K562 (cell line): ENCODE results near the gene CMIP. TPM values are rescaled to one million over a fixed set of nuclear protein-coding genes. Genes with fewer than 3 reads are reported as not detected.

Experiments
- ATAC-seq: fragments of 200-7000 bp; cut with Tn5 transposase; 3 replicates; pipeline ENCODE4 v1.9.1; 2020; ENCODE audit warnings: moderate library complexity
- BruUV-seq: library from RNA; stranded (reverse); fragments of 400-500 nt; replicated peaks from 2 replicates; lab custom pipeline; 2021; lab: Mats Ljungman, UMichigan
- CTCF ChIA-PET: fragments of 300-600 bp; formaldehyde crosslinking; extraction: SDS; loops from one replicate; lab custom pipeline; 2021; ENCODE audit warnings: low intra/inter-chr PET ratio; lab: Yijun Ruan, JAX
- POLR2A ChIA-PET: fragments of 300-600, 350-650 bp; sonication (Branson Sonifier 250); formaldehyde crosslinking; extraction: SDS; loops from one replicate; lab custom pipeline; 2021; ENCODE audit warnings: antibody characterized with exemption, inconsistent platforms; lab: Yijun Ruan, JAX
- DNase-seq, 4 experiments: peaks; one replicate each; pipeline versions ENCODE4 v3.0.0 to v3.0.0-alpha.2; 2011 to 2018; ENCODE audit warnings: low spot score in 3 of 4, mixed read lengths in 3 of 4; ENCODE audit errors: extremely low read depth in 1 of 4
- FAIRE-seq: peaks from 2 replicates; lab custom pipeline; 2011; peaks lifted over from hg19 to GRCh38; lab: Jason Lieb, UNC
- H2AFZ ChIP-seq: 2 replicates; pipeline ENCODE4 v1.6.0; 2011; ENCODE audit warnings: low read depth, low read length, control low read depth, inconsistent platforms
- H3K27ac ChIP-seq: fragments of 200-600 bp; 3 replicates; pipeline ENCODE4 v1.8.0; 2011; ENCODE audit warnings: low read depth, mild to moderate bottlenecking, control low read depth, inconsistent platforms, low read length, moderate library complexity, mixed read lengths; ENCODE audit errors: extremely low read depth
- H3K27me3 ChIP-seq, 2 experiments: fragments of 300-600 bp in 1 of 2; 2 replicates in 1 of 2; 3 replicates in 1 of 2; pipeline versions ENCODE4 v1.6.0 to v1.8.0; 2011; ENCODE audit warnings: inconsistent platforms in 2 of 2, low read length in 2 of 2, mild to moderate bottlenecking in 1 of 2, mixed read lengths in 1 of 2, moderate library complexity in 1 of 2; ENCODE audit not compliant: control insufficient read depth in 2 of 2, insufficient read depth in 2 of 2
- H3K36me3 ChIP-seq: fragments of 300-600 bp; 3 replicates; pipeline ENCODE4 v1.8.0; 2011; ENCODE audit warnings: mild to moderate bottlenecking, low read length, inconsistent platforms; ENCODE audit not compliant: control insufficient read depth, insufficient read depth
- H3K4me1 ChIP-seq, 2 experiments: fragments of 200-600 bp in 1 of 2; replicated peaks in 1 of 2; 2 replicates in 1 of 2; 3 replicates in 1 of 2; pipeline versions ENCODE4 v1.5.1 to v1.8.0; 2011; ENCODE audit warnings: inconsistent platforms in 2 of 2, low read length in 2 of 2, mild to moderate bottlenecking in 1 of 2, mixed read lengths in 1 of 2, moderate library complexity in 1 of 2; ENCODE audit not compliant: control insufficient read depth in 2 of 2, insufficient read depth in 2 of 2
- H3K4me2 ChIP-seq: 2 replicates; pipeline ENCODE4 v1.6.1; 2011; ENCODE audit warnings: low read length, control low read depth, inconsistent platforms, mixed read lengths; ENCODE audit not compliant: insufficient read depth
- H3K4me3 ChIP-seq: fragments of 200-600 bp; sonication (generic), shearing (Covaris generic); 2 replicates; pipeline ENCODE4 v1.5.1; 2016; ENCODE audit warnings: control low read depth, inconsistent platforms
- H3K79me2 ChIP-seq: fragments of 200-600 bp; 3 replicates; pipeline ENCODE4 v1.8.0; 2011; ENCODE audit warnings: low read length, inconsistent platforms; ENCODE audit not compliant: control insufficient read depth, insufficient read depth
- H3K9ac ChIP-seq, 2 experiments: 2 replicates each; pipeline versions ENCODE4 v1.6.0 to v1.6.1; 2011; ENCODE audit warnings: low read depth in 2 of 2, low read length in 2 of 2, control low read depth in 1 of 2, inconsistent platforms in 1 of 2, mild to moderate bottlenecking in 1 of 2, mixed read lengths in 1 of 2; ENCODE audit not compliant: insufficient read depth in 1 of 2
- H3K9me1 ChIP-seq: one replicate; pipeline ENCODE4 v1.6.0; 2011; ENCODE audit warnings: inconsistent platforms, mild to moderate bottlenecking, low read length, moderate library complexity; ENCODE audit not compliant: control insufficient read depth, insufficient read depth
- H3K9me3 ChIP-seq: replicated peaks from 2 replicates; pipeline ENCODE4 v1.5.1; 2011; ENCODE audit warnings: low read depth, low read length, inconsistent platforms; ENCODE audit not compliant: control insufficient read depth, insufficient read depth
- H4K20me1 ChIP-seq: replicated peaks from 2 replicates; pipeline ENCODE4 v1.6.1; 2011; ENCODE audit warnings: low read length, inconsistent platforms, mixed read lengths; ENCODE audit not compliant: control insufficient read depth, insufficient read depth
- EWSR1 ChIP-seq: fragments of 450-650 bp; IDR thresholded peaks from 2 replicates; pipeline ENCODE4 v1.6.1; 2018; ENCODE audit warnings: borderline replicate concordance, mild to moderate bottlenecking, low read depth, moderate library complexity; ENCODE audit not compliant: partially characterized antibody
- GATAD2A ChIP-seq: fragments of 450-650 bp; IDR thresholded peaks from 2 replicates; pipeline ENCODE4 v1.6.1; 2017
- IFI16 ChIP-seq: fragments of 250-450 bp; sonication (Bioruptor Pico); IDR thresholded peaks from 2 replicates; pipeline ENCODE4 v2.1.2; 2022; ENCODE audit warnings: mild to moderate bottlenecking, inconsistent platforms
- NFE2 ChIP-seq: IDR thresholded peaks from 2 replicates; pipeline ENCODE4 v1.6.1; 2014; ENCODE audit warnings: antibody characterized with exemption, low read depth
- SAFB ChIP-seq: fragments of 200-400 bp; formaldehyde crosslinking; IDR thresholded peaks from 2 replicates; pipeline ENCODE4 v1.6.1; 2017; ENCODE audit warnings: low read depth, low read length, borderline replicate concordance
- SP1 ChIP-seq: sonication (generic); formaldehyde crosslinking; IDR thresholded peaks from 2 replicates; pipeline ENCODE4 v1.8.1; 2022; ENCODE audit warnings: mild to moderate bottlenecking, missing genetic modification reagents
- ZNF76 ChIP-seq: fragments of 250-450 bp; sonication (Bioruptor Pico); IDR thresholded peaks from 2 replicates; pipeline ENCODE4 v1.4.0; 2020; ENCODE audit warnings: mild to moderate bottlenecking, moderate library complexity, borderline replicate concordance
- WGBS: fragments of 100-300 bp; shearing (Covaris generic); methylation state at CpG from one replicate; pipeline ENCODE4 v1.1.6; 2016; ENCODE audit warnings: low coverage, mixed read lengths; ENCODE audit not compliant: insufficient coverage; ENCODE audit errors: missing lambda C conversion rate; 5-methylcytosine and 5-hydroxymethylcytosine counted together
- in situ Hi-C: fragments of 300-500 bp; cut with MboI; formaldehyde crosslinking; loops from 4 replicates; pipeline ENCODE4 v1.15.0; 2018; ENCODE audit warnings: inconsistent platforms, mixed read lengths
- intact Hi-C: fragments of 100-400 bp; cut with micrococcal nuclease; formaldehyde crosslinking; loops from 2 replicates; pipeline ENCODE4 v1.14.2; 2022
- polyA plus RNA-seq, 8 experiments: library from polyadenylated mRNA; depleted of rRNA in 4 of 8; stranded (reverse) in 5 of 8; unstranded in 3 of 8; fragments of >200 nt; fragmentation: Nextera tagmentation in 2 of 8; fragmentation: Illumina TruSeq in 1 of 8; extraction: Ambion mirVana in 2 of 8; extraction: Trizol in 1 of 8; gene quantifications; 2 replicates each; pipeline versions ENCODE4 v1.2.1 to v1.2.3, GENCODE V29; 2011 to 2014; ENCODE audit warnings: inconsistent platforms in 1 of 8, missing spikeins in 1 of 8
- total RNA-seq, 7 experiments: library from RNA; depleted of rRNA in 6 of 7; stranded (reverse); fragments of >200 nt in 6 of 7; fragmentation: Illumina TruSeq in 2 of 7; extraction: Trizol in 2 of 7; gene quantifications; 2 replicates each; pipeline versions ENCODE4 v1.2.1 to v1.2.3, GENCODE V29; 2011 to 2021; ENCODE audit warnings: low replicate concordance in 1 of 7
- TF ChIP-seq, protein P1 (sequence below), 3 experiments: fragments of 200-800 bp in 1 of 3; fragments of 250-450 bp in 1 of 3; fragments of 450-650 bp in 1 of 3; sonication (Bioruptor Pico) in 1 of 3; sonication (Bioruptor generic) in 1 of 3; formaldehyde crosslinking in 1 of 3; IDR thresholded peaks; 2 replicates each; pipeline versions ENCODE4 v1.6.1 to v1.8.0; 2016 to 2022; ENCODE audit warnings: mild to moderate bottlenecking in 2 of 3, missing genetic modification characterization in 2 of 3, missing compliant biosample characterization in 1 of 3, moderate library complexity in 1 of 3
- TF ChIP-seq, protein P2 (sequence below): fragments of 150-350 bp; IDR thresholded peaks from 2 replicates; pipeline ENCODE4 v1.6.1; 2014; ENCODE audit warnings: low read depth, mild to moderate bottlenecking, low read length, borderline replicate concordance
- TF ChIP-seq, protein P3 (sequence below): sonication (generic); formaldehyde crosslinking; IDR thresholded peaks from 2 replicates; pipeline ENCODE4 v1.8.1; 2023; ENCODE audit warnings: mild to moderate bottlenecking, missing genetic modification reagents

CMIP gene
- total and polyA plus RNA-seq, 9 of the 15 experiments (the other 6 are each of a cell fraction or from before 2014, with no cell fraction given) = 0.94 to 82.5 (median 10.3) TPM

DNA sequence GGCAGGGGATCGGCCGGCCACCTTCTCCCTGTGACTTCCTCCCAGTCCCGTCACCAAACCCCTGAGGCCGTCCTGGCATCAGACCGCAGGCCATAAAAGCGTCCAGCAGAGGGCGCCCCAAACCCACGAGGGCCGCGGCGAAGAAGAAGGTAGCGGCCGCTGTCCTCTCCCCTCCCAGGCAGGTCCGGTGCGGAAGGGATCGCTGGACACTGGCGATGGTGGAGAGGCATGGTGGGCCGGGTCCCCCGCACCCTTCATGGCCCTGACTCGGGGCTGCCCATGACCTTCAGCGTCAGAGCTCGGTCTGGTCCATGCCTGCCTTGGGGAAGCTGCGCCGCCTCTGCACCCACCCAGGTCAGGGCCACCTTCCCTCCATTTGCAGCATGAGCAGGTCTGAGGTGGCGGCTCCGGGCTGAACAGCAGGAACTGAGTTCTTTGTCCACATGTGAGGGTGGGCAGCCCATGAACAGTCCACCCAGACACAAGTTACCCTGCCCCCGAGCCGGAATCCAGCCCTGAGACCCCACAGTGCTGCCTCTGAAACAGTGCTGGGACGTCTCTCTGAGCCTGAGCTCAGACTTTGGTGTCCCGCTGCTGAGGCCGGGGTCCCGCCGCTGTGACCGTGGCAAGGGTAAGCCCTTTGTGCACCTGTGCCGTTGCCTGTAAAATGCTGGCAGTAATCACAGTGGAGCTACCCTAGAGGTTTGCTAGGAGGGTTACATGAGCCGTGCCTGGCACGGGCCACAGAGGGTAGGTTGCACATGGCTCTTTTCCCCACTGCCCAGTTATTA, 40.8 kb upstream of the CMIP start:
- ATAC-seq = peak; percentile 99
- peak overlapping the region; percentile 27 to 87; a peak in 3 of 4 replicates for H3K9ac ChIP-seq
- peak overlapping the region; percentile 31 for H3K4me3 ChIP-seq
- no peaks in the 10 kb centered on the region for H3K79me2 ChIP-seq
- in situ Hi-C loops = loop anchor here (5.0 kb wide), 1 partner anchor 324 kb away; no protein-coding TSS in a partner anchor
- intact Hi-C loops = loop anchor here (1.0 to 10.0 kb wide), 7 partner anchors 92 to 471 kb away; no protein-coding TSS in a partner anchor
- no peaks in the 10 kb centered on the region for H3K9me3 ChIP-seq
- 12% methylated on average over 32 of the region's 37 CpGs for WGBS
- H4K20me1 ChIP-seq = no peaks in the 10 kb centered on the region
- FAIRE-seq = peak; percentile 88
- peaks cover 6 to 9% of the 10 kb centered on the region in 2 experiments; a peak in 4 of 5 replicates for H3K4me1 ChIP-seq
- H3K9me1 ChIP-seq = no peaks in the 10 kb centered on the region
- ChIA-PET POLR2A (interaction anchor here (0.6 to 1.1 kb wide), 2 partner anchors 14 to 347 kb away, joined by 3 read pairs; no protein-coding TSS in a partner anchor), CTCF (interaction anchor here (0.7 to 2.4 kb wide), 9 partner anchors 135 to 334 kb away, joined by 3 to 18 read pairs (median 4); no protein-coding TSS in a partner anchor)
- H3K27me3 ChIP-seq = peaks cover 3 to 19% of the 10 kb centered on the region in 2 experiments; a peak in 4 of 5 replicates
- no peak overlapping the region for H3K27ac ChIP-seq
- DNase-seq = peak; percentile 93 to 94 (median 94)
- H2AFZ ChIP-seq = peak overlapping the region; percentile 93
- H3K4me2 ChIP-seq = peak overlapping the region; percentile 83
- no peaks in the 10 kb centered on the region for H3K36me3 ChIP-seq
- BruUV-seq = no TSS peak
- TF ChIP-seq SAFB = no peak
- no peak for TF ChIP-seq IFI16
- TF ChIP-seq, protein P1, sequence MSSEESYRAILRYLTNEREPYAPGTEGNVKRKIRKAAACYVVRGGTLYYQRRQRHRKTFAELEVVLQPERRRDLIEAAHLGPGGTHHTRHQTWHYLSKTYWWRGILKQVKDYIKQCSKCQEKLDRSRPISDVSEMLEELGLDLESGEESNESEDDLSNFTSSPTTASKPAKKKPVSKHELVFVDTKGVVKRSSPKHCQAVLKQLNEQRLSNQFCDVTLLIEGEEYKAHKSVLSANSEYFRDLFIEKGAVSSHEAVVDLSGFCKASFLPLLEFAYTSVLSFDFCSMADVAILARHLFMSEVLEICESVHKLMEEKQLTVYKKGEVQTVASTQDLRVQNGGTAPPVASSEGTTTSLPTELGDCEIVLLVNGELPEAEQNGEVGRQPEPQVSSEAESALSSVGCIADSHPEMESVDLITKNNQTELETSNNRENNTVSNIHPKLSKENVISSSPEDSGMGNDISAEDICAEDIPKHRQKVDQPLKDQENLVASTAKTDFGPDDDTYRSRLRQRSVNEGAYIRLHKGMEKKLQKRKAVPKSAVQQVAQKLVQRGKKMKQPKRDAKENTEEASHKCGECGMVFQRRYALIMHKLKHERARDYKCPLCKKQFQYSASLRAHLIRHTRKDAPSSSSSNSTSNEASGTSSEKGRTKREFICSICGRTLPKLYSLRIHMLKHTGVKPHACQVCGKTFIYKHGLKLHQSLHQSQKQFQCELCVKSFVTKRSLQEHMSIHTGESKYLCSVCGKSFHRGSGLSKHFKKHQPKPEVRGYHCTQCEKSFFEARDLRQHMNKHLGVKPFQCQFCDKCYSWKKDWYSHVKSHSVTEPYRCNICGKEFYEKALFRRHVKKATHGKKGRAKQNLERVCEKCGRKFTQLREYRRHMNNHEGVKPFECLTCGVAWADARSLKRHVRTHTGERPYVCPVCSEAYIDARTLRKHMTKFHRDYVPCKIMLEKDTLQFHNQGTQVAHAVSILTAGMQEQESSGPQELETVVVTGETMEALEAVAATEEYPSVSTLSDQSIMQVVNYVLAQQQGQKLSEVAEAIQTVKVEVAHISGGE (CRISPR knock-in tag; IDR thresholded peaks at IDR 0.05) = no peak
- TF ChIP-seq, protein P2, sequence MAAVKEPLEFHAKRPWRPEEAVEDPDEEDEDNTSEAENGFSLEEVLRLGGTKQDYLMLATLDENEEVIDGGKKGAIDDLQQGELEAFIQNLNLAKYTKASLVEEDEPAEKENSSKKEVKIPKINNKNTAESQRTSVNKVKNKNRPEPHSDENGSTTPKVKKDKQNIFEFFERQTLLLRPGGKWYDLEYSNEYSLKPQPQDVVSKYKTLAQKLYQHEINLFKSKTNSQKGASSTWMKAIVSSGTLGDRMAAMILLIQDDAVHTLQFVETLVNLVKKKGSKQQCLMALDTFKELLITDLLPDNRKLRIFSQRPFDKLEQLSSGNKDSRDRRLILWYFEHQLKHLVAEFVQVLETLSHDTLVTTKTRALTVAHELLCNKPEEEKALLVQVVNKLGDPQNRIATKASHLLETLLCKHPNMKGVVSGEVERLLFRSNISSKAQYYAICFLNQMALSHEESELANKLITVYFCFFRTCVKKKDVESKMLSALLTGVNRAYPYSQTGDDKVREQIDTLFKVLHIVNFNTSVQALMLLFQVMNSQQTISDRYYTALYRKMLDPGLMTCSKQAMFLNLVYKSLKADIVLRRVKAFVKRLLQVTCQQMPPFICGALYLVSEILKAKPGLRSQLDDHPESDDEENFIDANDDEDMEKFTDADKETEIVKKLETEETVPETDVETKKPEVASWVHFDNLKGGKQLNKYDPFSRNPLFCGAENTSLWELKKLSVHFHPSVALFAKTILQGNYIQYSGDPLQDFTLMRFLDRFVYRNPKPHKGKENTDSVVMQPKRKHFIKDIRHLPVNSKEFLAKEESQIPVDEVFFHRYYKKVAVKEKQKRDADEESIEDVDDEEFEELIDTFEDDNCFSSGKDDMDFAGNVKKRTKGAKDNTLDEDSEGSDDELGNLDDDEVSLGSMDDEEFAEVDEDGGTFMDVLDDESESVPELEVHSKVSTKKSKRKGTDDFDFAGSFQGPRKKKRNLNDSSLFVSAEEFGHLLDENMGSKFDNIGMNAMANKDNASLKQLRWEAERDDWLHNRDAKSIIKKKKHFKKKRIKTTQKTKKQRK = no peak
- TF ChIP-seq, protein P3, sequence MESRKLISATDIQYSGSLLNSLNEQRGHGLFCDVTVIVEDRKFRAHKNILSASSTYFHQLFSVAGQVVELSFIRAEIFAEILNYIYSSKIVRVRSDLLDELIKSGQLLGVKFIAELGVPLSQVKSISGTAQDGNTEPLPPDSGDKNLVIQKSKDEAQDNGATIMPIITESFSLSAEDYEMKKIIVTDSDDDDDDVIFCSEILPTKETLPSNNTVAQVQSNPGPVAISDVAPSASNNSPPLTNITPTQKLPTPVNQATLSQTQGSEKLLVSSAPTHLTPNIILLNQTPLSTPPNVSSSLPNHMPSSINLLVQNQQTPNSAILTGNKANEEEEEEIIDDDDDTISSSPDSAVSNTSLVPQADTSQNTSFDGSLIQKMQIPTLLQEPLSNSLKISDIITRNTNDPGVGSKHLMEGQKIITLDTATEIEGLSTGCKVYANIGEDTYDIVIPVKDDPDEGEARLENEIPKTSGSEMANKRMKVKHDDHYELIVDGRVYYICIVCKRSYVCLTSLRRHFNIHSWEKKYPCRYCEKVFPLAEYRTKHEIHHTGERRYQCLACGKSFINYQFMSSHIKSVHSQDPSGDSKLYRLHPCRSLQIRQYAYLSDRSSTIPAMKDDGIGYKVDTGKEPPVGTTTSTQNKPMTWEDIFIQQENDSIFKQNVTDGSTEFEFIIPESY (CRISPR knock-in tag) = peak; percentile 91
- no peak for TF ChIP-seq EWSR1
- no peak for TF ChIP-seq GATAD2A
- TF ChIP-seq NFE2 = no peak
- no peak; the same call in 1 of the 2 replicates for TF ChIP-seq SP1 (CRISPR knock-in tag)
- no peak for TF ChIP-seq ZNF76 (CRISPR knock-in tag)
